H9 (cell line): ENCODE measurements around the gene LHFPL2. TPM values are rescaled to one million over a fixed set of nuclear protein-coding genes. Genes with fewer than 3 reads are reported as not detected.

Experiments
- DNase-seq: peaks from one replicate; pipeline ENCODE4 v3.0.0-alpha.2; 2017
- H2AFZ ChIP-seq: one replicate; pipeline ENCODE4 v1.6.1; 2013; ENCODE audit warnings: mild to moderate bottlenecking, low read length, control low read depth, moderate library complexity
- H2AK5ac ChIP-seq: 2 replicates; pipeline ENCODE4 v1.6.1; 2013; ENCODE audit warnings: low read length, control low read depth, mixed read lengths; ENCODE audit not compliant: insufficient read length
- H2BK120ac ChIP-seq: one replicate; pipeline ENCODE4 v1.6.1; 2013; ENCODE audit warnings: low read depth, mild to moderate bottlenecking, low read length, control low read depth, inconsistent platforms; ENCODE audit not compliant: poor library complexity, severe bottlenecking
- H2BK12ac ChIP-seq: 2 replicates; pipeline ENCODE4 v1.6.1; 2013; ENCODE audit warnings: low read length, control low read depth, mixed read lengths, low read depth; ENCODE audit not compliant: insufficient read length
- H2BK15ac ChIP-seq: 2 replicates; pipeline ENCODE4 v1.6.1; 2013; ENCODE audit warnings: low read depth, low read length, control low read depth
- H2BK20ac ChIP-seq: one replicate; pipeline ENCODE4 v1.6.1; 2013; ENCODE audit warnings: low read depth, mild to moderate bottlenecking, low read length, control low read depth, inconsistent platforms; ENCODE audit not compliant: poor library complexity, severe bottlenecking
- H2BK5ac ChIP-seq: 2 replicates; pipeline ENCODE4 v1.6.1; 2013; ENCODE audit warnings: low read length, control low read depth, mixed read lengths; ENCODE audit not compliant: insufficient read length
- H3K14ac ChIP-seq: 2 replicates; pipeline ENCODE4 v1.6.1; 2013; ENCODE audit warnings: low read length, control low read depth; ENCODE audit not compliant: insufficient read depth
- H3K18ac ChIP-seq: 2 replicates; pipeline ENCODE4 v1.6.1; 2013; ENCODE audit warnings: low read depth, mild to moderate bottlenecking, mixed read lengths, low read length, control low read depth; ENCODE audit not compliant: insufficient read length
- H3K23ac ChIP-seq: 2 replicates; pipeline ENCODE4 v1.6.1; 2013; ENCODE audit warnings: low read length, control low read depth, mixed read lengths, low read depth; ENCODE audit not compliant: insufficient read length
- H3K23me2 ChIP-seq: 2 replicates; pipeline ENCODE4 v1.6.1; 2013; ENCODE audit warnings: low read depth, mild to moderate bottlenecking, mixed read lengths, low read length, control low read depth; ENCODE audit not compliant: insufficient read length, poor library complexity, severe bottlenecking
- H3K27ac ChIP-seq: 2 replicates; pipeline ENCODE4 v1.5.1; 2013; ENCODE audit warnings: low read length, control low read depth, mixed read lengths, low read depth; ENCODE audit not compliant: insufficient read length
- H3K27me3 ChIP-seq: 2 replicates; pipeline ENCODE4 v1.6.1; 2013; ENCODE audit warnings: low read length, control low read depth, inconsistent platforms; ENCODE audit not compliant: insufficient read depth
- H3K4ac ChIP-seq: 2 replicates; pipeline ENCODE4 v1.6.1; 2013; ENCODE audit warnings: low read depth, mild to moderate bottlenecking, control low read depth, inconsistent platforms, low read length, moderate library complexity
- H3K4me1 ChIP-seq: 2 replicates; pipeline ENCODE4 v1.6.1; 2013; ENCODE audit warnings: low read length, control low read depth, inconsistent platforms; ENCODE audit not compliant: insufficient read depth
- H3K4me2 ChIP-seq: 2 replicates; pipeline ENCODE4 v1.6.1; 2013; ENCODE audit warnings: low read length, control low read depth, mixed read lengths; ENCODE audit not compliant: insufficient read length, insufficient read depth
- H3K56ac ChIP-seq: 2 replicates; pipeline ENCODE4 v1.6.1; 2013; ENCODE audit warnings: low read depth, mild to moderate bottlenecking, mixed read lengths, low read length, control low read depth; ENCODE audit not compliant: insufficient read length
- H3K79me1 ChIP-seq: 2 replicates; pipeline ENCODE4 v1.6.1; 2013; ENCODE audit warnings: low read depth, mild to moderate bottlenecking, moderate library complexity, low read length, control low read depth, inconsistent platforms; ENCODE audit not compliant: insufficient read depth, poor library complexity, severe bottlenecking
- H3K79me2 ChIP-seq: 2 replicates; pipeline ENCODE4 v1.6.1; 2013; ENCODE audit warnings: low read length, control low read depth, inconsistent platforms; ENCODE audit not compliant: insufficient read depth
- H3K9ac ChIP-seq: 2 replicates; pipeline ENCODE4 v1.6.1; 2013; ENCODE audit warnings: low read length, control low read depth, mixed read lengths; ENCODE audit not compliant: insufficient read length; ENCODE audit errors: extremely low read depth
- H3K9me3 ChIP-seq: one replicate; pipeline ENCODE4 v1.6.1; 2013; ENCODE audit warnings: low read depth, low read length, inconsistent platforms; ENCODE audit not compliant: control insufficient read depth
- H3T11ph ChIP-seq: one replicate; pipeline ENCODE4 v1.6.1; 2013; ENCODE audit warnings: mild to moderate bottlenecking, low read length, control low read depth, inconsistent platforms
- H4K20me1 ChIP-seq: one replicate; pipeline ENCODE4 v1.6.1; 2013; ENCODE audit not compliant: control insufficient read depth, insufficient read length, insufficient read depth
- H4K5ac ChIP-seq: 2 replicates; pipeline ENCODE4 v1.6.1; 2013; ENCODE audit warnings: low read depth, mild to moderate bottlenecking, mixed read lengths, low read length, control low read depth; ENCODE audit not compliant: insufficient read length
- H4K8ac ChIP-seq: replicated peaks from 2 replicates; pipeline ENCODE4 v1.6.1; 2013; ENCODE audit warnings: low read length, control low read depth, mixed read lengths, low read depth; ENCODE audit not compliant: insufficient read length
- H4K91ac ChIP-seq: 2 replicates; pipeline ENCODE4 v1.6.1; 2013; ENCODE audit warnings: low read depth, mild to moderate bottlenecking, moderate library complexity, mixed read lengths, low read length, control low read depth; ENCODE audit not compliant: insufficient read length
- H3K27ac Mint-ChIP-seq, 3 experiments: 2 replicates in 2 of 3; 3 replicates in 1 of 3; pipeline ENCODE4 v1.8.0; 2020 to 2021; ENCODE audit warnings: mixed read lengths in 3 of 3, mild to moderate bottlenecking in 1 of 3, moderate library complexity in 1 of 3
- H3K27me3 Mint-ChIP-seq: 2 replicates; pipeline ENCODE4 v1.8.0; 2021; ENCODE audit warnings: low read depth, mild to moderate bottlenecking, moderate library complexity, mixed read lengths
- H3K36me3 Mint-ChIP-seq, 3 experiments: 2 replicates in 2 of 3; 3 replicates in 1 of 3; pipeline ENCODE4 v1.8.0; 2020 to 2021; ENCODE audit warnings: low read depth in 3 of 3, mixed read lengths in 3 of 3; ENCODE audit not compliant: insufficient read depth in 1 of 3
- H3K4me1 Mint-ChIP-seq, 2 experiments: 2 replicates each; pipeline ENCODE4 v1.8.0; 2020; ENCODE audit warnings: mixed read lengths in 2 of 2
- H3K4me3 Mint-ChIP-seq, 2 experiments: 2 replicates in 1 of 2; 3 replicates in 1 of 2; pipeline ENCODE4 v1.8.0; 2020 to 2021; ENCODE audit warnings: mild to moderate bottlenecking in 2 of 2, mixed read lengths in 2 of 2, moderate library complexity in 1 of 2
- H3K9me3 Mint-ChIP-seq, 2 experiments: 2 replicates in 1 of 2; 3 replicates in 1 of 2; pipeline ENCODE4 v1.8.0; 2020; ENCODE audit warnings: mild to moderate bottlenecking in 2 of 2, mixed read lengths in 2 of 2, moderate library complexity in 1 of 2
- WGBS: extraction: QIAGEN DNeasy Blood & Tissue Kit; methylation state at CpG from one replicate; pipeline ENCODE4 v1.1.7; 2013; ENCODE audit warnings: missing lambda C conversion rate, low lambda C conversion rate, mixed read lengths; ENCODE audit not compliant: insufficient read length; ENCODE audit errors: extremely low coverage; 5-methylcytosine and 5-hydroxymethylcytosine counted together
- total RNA-seq: library from RNA; stranded (reverse); gene quantifications from 2 replicates; pipeline ENCODE4 v1.2.1, GENCODE V29; 2021
- TF ChIP-seq, protein P1 (sequence below): fragments of 200-600 bp; sonication (generic); conservative IDR thresholded peaks from 3 replicates; pipeline ENCODE4 v1.8.0; 2021; ENCODE audit warnings: antibody characterized with exemption, mild to moderate bottlenecking

Gene LHFPL2
- total RNA-seq, 1 experiment from 2014 or later = 26.3 TPM

DNA sequence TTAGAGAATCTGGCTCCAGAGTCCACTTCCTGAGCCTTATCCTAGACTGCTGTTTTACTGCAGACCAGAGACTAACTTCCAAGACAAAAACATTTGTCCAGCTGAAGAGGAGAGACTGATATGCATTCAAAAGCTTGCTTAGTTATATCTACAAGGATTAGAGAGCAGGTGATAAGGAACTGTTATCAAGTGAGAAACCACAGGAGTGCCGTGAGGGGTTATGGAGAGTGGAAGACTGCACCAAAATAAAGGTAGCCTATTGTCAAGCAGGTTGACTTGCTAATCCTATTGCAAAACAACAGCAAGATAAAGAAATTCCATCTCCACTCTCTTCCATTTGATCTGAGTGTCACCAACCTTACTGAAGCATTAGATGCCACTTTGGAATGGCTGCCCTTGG, 149.1 kb downstream of the LHFPL2 start:
- H2BK5ac ChIP-seq = no peak overlapping the region
- H3K9ac ChIP-seq = no peak overlapping the region
- no peaks in the 10 kb centered on the region; the same call in 1 of the 2 replicates for H3K79me2 ChIP-seq
- no peak overlapping the region for H3K4me2 ChIP-seq
- Mint-ChIP-seq H3K36me3 (peaks cover 0 to 2% (median 0%) of the 10 kb centered on the region in 3 experiments; a peak in 3 of 7 replicates), H3K27me3 (no peaks in the 10 kb centered on the region), H3K4me1 (peaks cover 54 to 62% of the 10 kb centered on the region in 2 experiments), H3K9me3 (no peaks in the 10 kb centered on the region), H3K4me3 (no peak overlapping the region), H3K27ac (no peak overlapping the region)
- TF ChIP-seq, protein P1, sequence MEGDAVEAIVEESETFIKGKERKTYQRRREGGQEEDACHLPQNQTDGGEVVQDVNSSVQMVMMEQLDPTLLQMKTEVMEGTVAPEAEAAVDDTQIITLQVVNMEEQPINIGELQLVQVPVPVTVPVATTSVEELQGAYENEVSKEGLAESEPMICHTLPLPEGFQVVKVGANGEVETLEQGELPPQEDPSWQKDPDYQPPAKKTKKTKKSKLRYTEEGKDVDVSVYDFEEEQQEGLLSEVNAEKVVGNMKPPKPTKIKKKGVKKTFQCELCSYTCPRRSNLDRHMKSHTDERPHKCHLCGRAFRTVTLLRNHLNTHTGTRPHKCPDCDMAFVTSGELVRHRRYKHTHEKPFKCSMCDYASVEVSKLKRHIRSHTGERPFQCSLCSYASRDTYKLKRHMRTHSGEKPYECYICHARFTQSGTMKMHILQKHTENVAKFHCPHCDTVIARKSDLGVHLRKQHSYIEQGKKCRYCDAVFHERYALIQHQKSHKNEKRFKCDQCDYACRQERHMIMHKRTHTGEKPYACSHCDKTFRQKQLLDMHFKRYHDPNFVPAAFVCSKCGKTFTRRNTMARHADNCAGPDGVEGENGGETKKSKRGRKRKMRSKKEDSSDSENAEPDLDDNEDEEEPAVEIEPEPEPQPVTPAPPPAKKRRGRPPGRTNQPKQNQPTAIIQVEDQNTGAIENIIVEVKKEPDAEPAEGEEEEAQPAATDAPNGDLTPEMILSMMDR = no peak
- H4K91ac ChIP-seq = no peak overlapping the region
- H3T11ph ChIP-seq = no peak overlapping the region
- no peak overlapping the region for H3K56ac ChIP-seq
- no peak overlapping the region for H3K18ac ChIP-seq
- no peak overlapping the region for H3K4ac ChIP-seq
- no peak overlapping the region for H2BK12ac ChIP-seq
- H2AK5ac ChIP-seq = no peak overlapping the region
- H3K9me3 ChIP-seq = no peaks in the 10 kb centered on the region
- no peaks in the 10 kb centered on the region for H3K27me3 ChIP-seq
- no peak overlapping the region for H2BK120ac ChIP-seq
- H3K79me1 ChIP-seq = no peaks in the 10 kb centered on the region
- no peak overlapping the region for H4K8ac ChIP-seq
- H2AFZ ChIP-seq = no peak overlapping the region
- H4K20me1 ChIP-seq = no peaks in the 10 kb centered on the region
- H3K14ac ChIP-seq = no peak overlapping the region
- no peak for DNase-seq
- no peaks in the 10 kb centered on the region for H3K23me2 ChIP-seq
- no peak overlapping the region for H3K27ac ChIP-seq
- peaks cover 26% of the 10 kb centered on the region for H3K4me1 ChIP-seq
- WGBS = no CpG with 5 or more reads among the region's 1 CpG
- H4K5ac ChIP-seq = no peak overlapping the region
- no peak overlapping the region for H2BK15ac ChIP-seq
- H2BK20ac ChIP-seq = no peak overlapping the region
- H3K23ac ChIP-seq = no peak overlapping the region
